Esophagus muscularis mucosa (tissue), 4 donors: ENCODE data around the gene CNTN5. TPM values are rescaled to one million over a fixed set of nuclear protein-coding genes. Genes with fewer than 3 reads are reported as not detected.

Experiments
- DNase-seq: peaks from one replicate; pipeline ENCODE4 v3.0.0-alpha.2; 2017; ENCODE audit errors: extremely low spot score
- H3K27ac ChIP-seq, 4 donors: fragments of 200-600 bp; sonication (generic); replicated peaks in 1 of 4; 1 replicate in 3 of 4; 2 replicates in 1 of 4; pipeline ENCODE4 v1.5.1; 2016 to 2019; ENCODE audit warnings: mild to moderate bottlenecking in 1 of 4
- H3K27me3 ChIP-seq, 4 donors: fragments of 200-600 bp; sonication (generic); one replicate each; pipeline versions ENCODE4 v1.5.1 to v1.6.0; 2016 to 2019
- H3K36me3 ChIP-seq, 4 donors: fragments of 200-600 bp; sonication (generic); one replicate each; pipeline ENCODE4 v1.5.1; 2016 to 2019
- H3K4me1 ChIP-seq, 4 donors: fragments of 200-600 bp; sonication (generic); one replicate each; pipeline ENCODE4 v1.5.1; 2016 to 2019
- H3K4me3 ChIP-seq, 4 donors: fragments of 200-600 bp; sonication (generic); 1 replicate in 2 of 4; 2 replicates in 2 of 4; pipeline ENCODE4 v1.5.1; 2016 to 2019; ENCODE audit warnings: mild to moderate bottlenecking in 4 of 4, moderate library complexity in 1 of 4
- H3K9me3 ChIP-seq, 4 donors: fragments of 200-600 bp; sonication (generic); 1 replicate in 3 of 4; 2 replicates in 1 of 4; pipeline ENCODE4 v1.5.1; 2016 to 2019
- EP300 ChIP-seq: sonication (generic); formaldehyde crosslinking; IDR thresholded peaks from one replicate; pipeline ENCODE4 v1.6.1; 2017; ENCODE audit warnings: antibody characterized with exemption
- POLR2A ChIP-seq: fragments of 450-650 bp; IDR thresholded peaks from one replicate; pipeline ENCODE4 v1.6.1; 2017; ENCODE audit warnings: antibody characterized with exemption, moderate library complexity, mild to moderate bottlenecking, low read depth
- POLR2AphosphoS5 ChIP-seq, 2 donors: sonication (generic); formaldehyde crosslinking; IDR thresholded peaks; one replicate each; pipeline ENCODE4 v1.6.1; 2017; ENCODE audit warnings: antibody characterized with exemption in 2 of 2
- WGBS: methylation state at CpG from one replicate; pipeline ENCODE4 v1.1.5; 2018; 5-methylcytosine and 5-hydroxymethylcytosine counted together
- intact Hi-C: fragments of 100-400 bp; cut with DNase I; formaldehyde crosslinking; loops from one replicate; pipeline ENCODE4 v1.15.1; 2023
- total RNA-seq, 4 donors: library from RNA; depleted of rRNA; stranded (reverse); fragments of >200 nt; gene quantifications; one replicate each; pipeline versions ENCODE4 v1.1.0 to v1.2.1, GENCODE V29; 2016
- TF ChIP-seq, protein P1 (sequence below), 3 experiments: fragments of 200-600 bp in 2 of 3; fragments of 450-650 bp in 1 of 3; sonication (generic) in 2 of 3; IDR thresholded peaks; one replicate each; pipeline ENCODE4 v1.5.1; 2017 to 2019; ENCODE audit warnings: antibody characterized with exemption in 3 of 3, mild to moderate bottlenecking in 2 of 3, moderate library complexity in 1 of 3

CNTN5 gene
- total RNA-seq, 4 donors from 2014 or later: 0.06 TPM; not detected in 3

- Histone ChIP-seq H3K27ac (no peak overlapping the region), H3K27me3 (no peaks in the 10 kb centered on the region), H3K36me3 (no peaks in the 10 kb centered on the region), H3K4me3 (no peak overlapping the region), H3K9me3 (no peaks in the 10 kb centered on the region), H3K4me1 (no peaks in the 10 kb centered on the region)
- no peak for DNase-seq
- TF ChIP-seq POLR2A: no peak
- no peak for TF ChIP-seq POLR2AphosphoS5 (IDR thresholded peaks at IDR 0.05)
- no peak for TF ChIP-seq EP300
- TF ChIP-seq, protein P1, sequence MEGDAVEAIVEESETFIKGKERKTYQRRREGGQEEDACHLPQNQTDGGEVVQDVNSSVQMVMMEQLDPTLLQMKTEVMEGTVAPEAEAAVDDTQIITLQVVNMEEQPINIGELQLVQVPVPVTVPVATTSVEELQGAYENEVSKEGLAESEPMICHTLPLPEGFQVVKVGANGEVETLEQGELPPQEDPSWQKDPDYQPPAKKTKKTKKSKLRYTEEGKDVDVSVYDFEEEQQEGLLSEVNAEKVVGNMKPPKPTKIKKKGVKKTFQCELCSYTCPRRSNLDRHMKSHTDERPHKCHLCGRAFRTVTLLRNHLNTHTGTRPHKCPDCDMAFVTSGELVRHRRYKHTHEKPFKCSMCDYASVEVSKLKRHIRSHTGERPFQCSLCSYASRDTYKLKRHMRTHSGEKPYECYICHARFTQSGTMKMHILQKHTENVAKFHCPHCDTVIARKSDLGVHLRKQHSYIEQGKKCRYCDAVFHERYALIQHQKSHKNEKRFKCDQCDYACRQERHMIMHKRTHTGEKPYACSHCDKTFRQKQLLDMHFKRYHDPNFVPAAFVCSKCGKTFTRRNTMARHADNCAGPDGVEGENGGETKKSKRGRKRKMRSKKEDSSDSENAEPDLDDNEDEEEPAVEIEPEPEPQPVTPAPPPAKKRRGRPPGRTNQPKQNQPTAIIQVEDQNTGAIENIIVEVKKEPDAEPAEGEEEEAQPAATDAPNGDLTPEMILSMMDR (IDR thresholded peaks at IDR 0.05): no peak
- intact Hi-C loops: no loop called here
- 55% methylated on average over 2 of the region's 2 CpGs for WGBS
These were observed 322.4 kb downstream of the CNTN5 start for GRCh38 chr11:99343117-99343516.

DNA sequence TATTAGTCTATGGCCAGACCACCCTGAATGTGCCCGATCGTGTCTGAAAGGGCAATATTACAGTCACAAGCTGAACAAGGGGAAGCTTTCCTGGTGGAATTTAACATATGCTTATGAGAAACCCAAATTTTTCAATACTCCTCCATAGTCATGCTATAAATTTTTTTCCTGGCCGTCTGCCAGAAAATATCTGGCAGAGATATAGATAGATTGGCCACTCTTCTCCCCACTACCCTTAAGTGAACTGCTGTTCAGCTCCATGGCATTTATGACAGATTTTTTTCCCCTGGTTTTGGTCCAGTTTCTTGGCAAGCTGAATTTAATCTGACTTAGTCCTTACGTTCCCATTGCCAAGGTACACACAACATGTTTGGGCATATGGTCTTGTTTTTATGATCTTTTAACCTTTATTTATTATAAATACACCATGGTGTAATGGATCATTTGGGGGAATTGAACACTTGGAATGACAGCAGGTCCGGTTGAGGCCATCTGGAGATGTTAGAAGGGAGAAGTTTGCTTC lies 328.5 kb downstream of the CNTN5 start:
- no peak overlapping the region for H3K27ac ChIP-seq
- no peaks in the 10 kb centered on the region for H3K9me3 ChIP-seq
- no peak for TF ChIP-seq POLR2A
- TF ChIP-seq, protein P1 (IDR thresholded peaks at IDR 0.05): no peak
- TF ChIP-seq EP300: no peak
- no peak for TF ChIP-seq POLR2AphosphoS5 (IDR thresholded peaks at IDR 0.05)
- H3K27me3 ChIP-seq: no peaks in the 10 kb centered on the region
- H3K4me1 ChIP-seq: peaks cover 0 to 3% (median 0%) of the 10 kb centered on the region in 4 donors
- H3K4me3 ChIP-seq: no peak overlapping the region
- DNase-seq: no peak
- WGBS: 45% methylated on average over 5 of the region's 5 CpGs
- no peaks in the 10 kb centered on the region for H3K36me3 ChIP-seq
- intact Hi-C loops: no loop called here

GRCh38 chr11:99351624-99352023 lies 330.9 kb downstream of the CNTN5 start:
- peaks cover 0 to 3% (median 0%) of the 10 kb centered on the region in 4 donors for H3K4me1 ChIP-seq
- no peak for TF ChIP-seq EP300
- H3K36me3 ChIP-seq: no peaks in the 10 kb centered on the region
- no peaks in the 10 kb centered on the region for H3K27me3 ChIP-seq
- no peaks in the 10 kb centered on the region for H3K9me3 ChIP-seq
- no peak overlapping the region for H3K4me3 ChIP-seq
- intact Hi-C loops: no loop called here
- WGBS: 29% methylated on average over 1 of the region's 1 CpG
- H3K27ac ChIP-seq: no peak overlapping the region
- DNase-seq: no peak

DNA sequence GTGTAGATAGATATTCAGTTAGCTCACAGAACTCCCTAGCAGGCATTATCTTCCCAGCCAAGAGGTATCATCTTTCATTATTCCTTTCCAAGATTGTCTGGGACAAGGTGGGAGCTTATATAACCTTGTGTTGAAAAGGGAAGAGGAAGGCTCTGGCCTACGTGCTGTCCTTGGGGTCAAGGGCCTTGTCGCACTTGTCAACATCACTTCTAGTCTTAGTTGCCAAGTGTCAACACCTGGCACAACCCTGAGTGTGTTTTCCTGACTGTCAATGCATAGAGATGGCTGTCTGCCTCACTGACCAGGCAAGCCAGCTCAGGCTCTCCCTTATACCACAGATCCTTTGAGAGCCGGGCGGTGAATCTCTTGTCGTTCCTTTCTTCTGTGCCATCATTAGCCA lies 331.9 kb downstream of the CNTN5 start:
- peaks cover 0 to 3% (median 0%) of the 10 kb centered on the region in 4 donors for H3K4me1 ChIP-seq
- 74% methylated on average over 5 of the region's 5 CpGs for WGBS
- no peak overlapping the region for H3K4me3 ChIP-seq
- TF ChIP-seq POLR2A (no peak), EP300 (no peak), POLR2AphosphoS5 (IDR thresholded peaks at IDR 0.05) (no peak)
- TF ChIP-seq, protein P1 (IDR thresholded peaks at IDR 0.05): no peak
- DNase-seq: no peak
- no peaks in the 10 kb centered on the region for H3K36me3 ChIP-seq
- no peak overlapping the region for H3K27ac ChIP-seq
- no peaks in the 10 kb centered on the region for H3K9me3 ChIP-seq
- H3K27me3 ChIP-seq: no peaks in the 10 kb centered on the region
- intact Hi-C loops: no loop called here

DNA sequence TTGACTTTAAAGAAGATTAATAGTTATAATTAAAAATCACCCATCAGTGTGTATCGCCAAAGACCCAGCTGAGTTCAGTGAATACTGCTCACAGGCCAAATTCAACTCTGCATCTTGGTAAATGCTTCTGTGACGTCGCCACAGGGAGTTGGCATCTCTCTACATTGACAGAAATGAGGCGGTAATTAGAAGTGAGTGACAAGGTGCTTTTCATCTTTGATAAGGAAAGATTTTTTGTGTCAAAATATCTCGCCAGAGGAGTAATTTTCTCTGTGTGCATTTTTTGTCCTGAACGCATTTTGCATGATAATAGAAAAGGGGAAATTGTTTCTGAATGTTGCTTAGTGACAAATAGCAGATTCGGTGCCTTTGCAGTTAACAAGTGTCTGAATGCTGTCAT lies 345.8 kb downstream of the CNTN5 start:
- Histone ChIP-seq H3K4me3 (no peak overlapping the region), H3K36me3 (no peaks in the 10 kb centered on the region), H3K4me1 (peaks cover 0 to 5% (median 3%) of the 10 kb centered on the region in 4 donors), H3K27me3 (no peaks in the 10 kb centered on the region), H3K27ac (no peak overlapping the region), H3K9me3 (no peaks in the 10 kb centered on the region)
- intact Hi-C loops: no loop called here
- TF ChIP-seq, protein P1 (IDR thresholded peaks at IDR 0.05): no peak
- TF ChIP-seq POLR2A (no peak), POLR2AphosphoS5 (IDR thresholded peaks at IDR 0.05) (no peak), EP300 (no peak)
- no peak for DNase-seq
- WGBS: 83% methylated on average over 7 of the region's 7 CpGs
